ENCODE measurements around the gene APOC3.

Gene APOC3

DNA sequence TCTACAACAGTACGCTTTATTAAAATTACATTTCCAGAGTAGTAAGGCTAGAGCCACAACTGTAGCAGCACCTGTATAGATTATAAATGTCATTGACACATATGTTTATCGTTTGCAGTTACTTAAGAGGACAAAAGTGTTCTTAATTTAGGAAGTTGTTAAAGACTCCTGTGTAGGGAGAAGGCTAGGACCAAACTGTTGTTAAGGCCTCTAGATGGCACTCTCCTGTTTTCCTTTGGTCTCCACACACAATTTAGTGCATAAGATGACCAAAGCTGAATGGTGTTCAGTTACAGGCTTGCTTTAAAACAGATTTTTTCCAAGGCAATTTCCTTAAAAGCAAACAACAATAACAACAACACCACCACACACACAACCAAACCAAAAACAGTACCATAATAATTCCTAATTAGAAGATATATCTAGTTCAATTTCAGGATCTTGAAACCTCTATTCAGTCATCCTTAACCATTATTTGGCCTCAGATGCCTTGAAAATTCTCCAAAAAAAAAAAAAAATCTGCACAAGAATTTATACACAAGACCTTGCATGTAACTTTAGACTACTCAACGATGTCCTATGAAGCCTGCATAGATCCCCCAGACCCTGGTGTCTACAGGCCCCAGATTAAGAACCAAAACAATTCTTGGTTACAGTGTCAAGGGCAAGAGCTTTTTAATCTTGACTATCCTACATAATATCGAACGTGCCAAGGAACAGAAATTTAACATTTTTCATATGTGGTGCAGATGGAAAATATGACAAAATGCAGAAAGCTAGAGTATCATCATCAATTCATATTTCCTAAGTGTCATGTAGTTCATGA, 50.3 kb downstream of the APOC3 start:
- DNase-seq, result peak; percentile 74

DNA sequence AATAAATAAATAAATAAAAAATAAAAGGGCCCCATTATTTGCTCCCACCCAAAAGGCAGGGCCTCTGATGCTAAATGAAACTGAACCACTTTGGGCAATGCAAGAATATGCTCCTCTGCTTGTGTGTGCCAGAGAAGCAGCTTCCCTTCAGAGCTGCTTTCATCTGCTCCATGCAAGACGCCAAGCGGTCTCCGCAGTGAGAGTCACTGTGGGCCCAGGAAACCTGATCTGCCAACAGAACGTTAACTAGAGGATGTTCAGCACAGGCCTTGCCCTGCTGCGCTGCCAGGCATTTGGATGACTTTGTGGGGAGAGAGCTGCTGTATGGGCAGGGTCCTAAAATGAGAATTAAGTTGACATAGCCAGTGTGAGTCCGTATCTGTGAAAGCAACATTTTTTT, 51.4 kb downstream of the APOC3 start:
- DNase-seq, result no peak

DNA sequence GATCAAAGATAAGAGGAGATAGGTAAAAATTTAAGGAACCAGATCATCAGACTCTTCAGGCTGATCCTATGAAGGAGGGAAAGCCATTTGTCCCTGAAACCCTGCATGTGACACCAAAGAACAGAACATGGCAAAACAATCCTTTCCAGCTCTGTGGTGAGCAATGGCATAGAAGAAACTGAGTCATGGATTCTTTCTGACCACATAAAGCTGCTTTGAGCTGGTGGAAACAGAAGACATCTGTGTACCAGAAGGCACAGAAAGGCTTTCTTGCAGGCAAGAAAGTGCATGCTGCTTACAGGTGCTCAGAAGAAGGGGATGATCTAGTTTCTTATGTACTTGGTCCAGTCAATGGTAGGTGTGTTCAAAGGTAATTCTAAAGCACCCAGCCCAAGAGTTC, 52.7 kb downstream of the APOC3 start:
- DNase-seq, result peak; percentile 65
